GM18502 (cell line): ENCODE data around the gene RTP3.
A peak's percentile ranks its signal among the peaks of the same experiment; 100 is the strongest.

Experiments
- ATAC-seq: cut with Tn5 transposase; IDR thresholded peaks from one replicate; pipeline ENCODE4 v1.9.1; 2021; ENCODE audit warnings: mild to moderate bottlenecking; ENCODE audit not compliant: unreplicated experiment, poor library complexity

RTP3 gene

GRCh38 chr3:46468753-46469600 lies 28.8 kb upstream of the RTP3 start:
- ATAC-seq: no peak

- no peak for ATAC-seq
Observed at GRCh38 chr3:46469680-46470357, 28.0 kb upstream of the RTP3 start.

- ATAC-seq: no peak
Observed at GRCh38 chr3:46470831-46471230, 26.9 kb upstream of the RTP3 start.

GRCh38 chr3:46471371-46471914 lies 26.3 kb upstream of the RTP3 start:
- ATAC-seq: no peak

GRCh38 chr3:46472736-46473135 lies 25.0 kb upstream of the RTP3 start:
- ATAC-seq: no peak

GRCh38 chr3:46477145-46477544 lies 20.6 kb upstream of the RTP3 start:
- ATAC-seq: no peak

- no peak for ATAC-seq
Observed at GRCh38 chr3:46477756-46478155, 20.0 kb upstream of the RTP3 start.

GRCh38 chr3:46478341-46478740 lies 19.4 kb upstream of the RTP3 start:
- no peak for ATAC-seq

- ATAC-seq: no peak
Observed at GRCh38 chr3:46479021-46479420, 18.8 kb upstream of the RTP3 start.

GRCh38 chr3:46479696-46480095 lies 18.1 kb upstream of the RTP3 start:
- no peak for ATAC-seq

GRCh38 chr3:46480491-46481195 lies 17.1 kb upstream of the RTP3 start:
- ATAC-seq: no peak

GRCh38 chr3:46481636-46482035 lies 16.1 kb upstream of the RTP3 start:
- no peak for ATAC-seq

GRCh38 chr3:46482632-46483350 lies 15.0 kb upstream of the RTP3 start:
- ATAC-seq: no peak

GRCh38 chr3:46483825-46484224 lies 14.0 kb upstream of the RTP3 start:
- no peak for ATAC-seq

- no peak for ATAC-seq
Observed at GRCh38 chr3:46484388-46484787, 13.4 kb upstream of the RTP3 start.

- no peak for ATAC-seq
Observed at GRCh38 chr3:46484911-46485778, 12.6 kb upstream of the RTP3 start.

- ATAC-seq: no peak
Observed at GRCh38 chr3:46485779-46486175, 12.0 kb upstream of the RTP3 start.

- peak; percentile 96 for ATAC-seq
Observed at GRCh38 chr3:46488735-46489361, 8.9 kb upstream of the RTP3 start.

- no peak for ATAC-seq
Observed at GRCh38 chr3:46489381-46489780, 8.4 kb upstream of the RTP3 start.
